Measurements from ENCODE around the gene ZNF784. TPM values are rescaled to one million over a fixed set of nuclear protein-coding genes. Genes with fewer than 3 reads are reported as not detected.

Gene ZNF784
- total and polyA plus RNA-seq, 9 of the 15 experiments (the other 6 are each of a cell fraction or from before 2014, with no cell fraction given) = 0.14 to 6.1 (median 2.1) TPM

DNA sequence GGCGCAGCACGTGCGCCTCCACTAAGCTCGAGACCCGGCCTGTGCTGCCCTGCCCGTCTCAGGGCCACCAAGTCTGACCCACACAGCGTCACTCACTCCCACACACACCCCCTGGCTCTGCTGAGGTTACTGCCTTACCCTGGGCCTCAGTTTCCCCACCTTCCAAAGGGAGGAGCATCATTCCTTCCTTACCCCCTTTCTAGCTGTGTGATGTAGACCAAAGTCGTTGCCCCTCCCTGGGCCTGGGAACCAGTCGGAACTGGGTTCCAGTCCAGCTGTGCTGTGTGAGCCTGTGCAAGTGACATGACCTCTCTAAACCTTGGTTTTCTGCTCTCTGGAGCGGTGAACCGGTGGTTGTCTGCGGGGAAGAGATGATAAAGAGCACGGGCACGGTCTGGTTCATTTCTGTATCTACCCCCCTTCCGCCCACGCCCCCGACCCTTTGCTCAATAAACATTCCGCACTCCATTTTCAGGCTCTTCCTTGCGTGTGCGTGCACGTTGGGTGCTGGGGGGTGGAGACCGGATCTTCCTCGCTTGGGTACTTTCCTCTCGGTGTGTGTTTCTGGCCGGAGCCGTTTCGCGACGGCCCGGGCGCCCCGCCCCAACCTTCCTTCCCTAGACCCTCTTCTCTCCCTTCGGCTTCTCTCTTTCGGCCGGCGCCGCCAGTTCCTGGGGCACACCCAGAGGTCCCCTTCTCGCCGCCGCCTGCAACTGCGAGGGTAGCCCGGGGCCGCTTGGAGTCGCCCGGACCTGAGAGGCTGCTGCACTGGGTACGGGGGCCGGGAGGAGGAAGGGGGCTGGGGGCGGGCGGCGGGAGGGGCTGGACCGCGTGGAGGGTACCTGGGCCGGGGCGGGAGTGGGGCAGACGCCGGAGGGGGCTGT is 18.9 kb upstream of the ZNF784 start, which contains the start of gene ZNF581 (continued):
- no peak for TF ChIP-seq CREB3 (tag; conservative IDR thresholded peaks at IDR 0.05; ENCODE audit: low read depth)
- 0 out of 2 replicates have a peak, but pooled peaks have one; percentile 47 for TF ChIP-seq MIER1 (IDR thresholded peaks at IDR 0.05; ENCODE audit: low read depth)
- TF ChIP-seq ELF2 (CRISPR knock-in tag; IDR thresholded peaks at IDR 0.05) = 0 out of 2 replicates have a peak, but pooled peaks have one; percentile 31
- no peak for TF ChIP-seq JUNB (CRISPR knock-in tag; conservative IDR thresholded peaks at IDR 0.05)
- no peak for TF ChIP-seq MEIS2 (IDR thresholded peaks at IDR 0.05; ENCODE audit: partially characterized antibody)
- TF ChIP-seq MTA1 (IDR thresholded peaks at IDR 0.05; ENCODE audit: borderline replicate concordance) = no peak
- peak; percentile 85 for TF ChIP-seq TOE1 (IDR thresholded peaks at IDR 0.05; ENCODE audit: borderline replicate concordance)
- no peak for TF ChIP-seq TOE1 (CRISPR knock-in tag; IDR thresholded peaks at IDR 0.05; ENCODE audit: borderline replicate concordance, low read depth)
- TF ChIP-seq NKRF (IDR thresholded peaks at IDR 0.05; ENCODE audit: borderline replicate concordance) = peak; percentile 66; the same call in 1 of the 2 replicates
- 0 out of 2 replicates have a peak, but pooled peaks have one; percentile 40 for TF ChIP-seq HIVEP1 (CRISPR knock-in tag; IDR thresholded peaks at IDR 0.05)
- TF ChIP-seq GABPA (tag; conservative IDR thresholded peaks at IDR 0.05; ENCODE audit: low read depth) = peak; percentile 92
- no peak for TF ChIP-seq HDAC6 (IDR thresholded peaks at IDR 0.05; ENCODE audit: low read depth, low read length)
- no peak for TF ChIP-seq POLR2H (tag; IDR thresholded peaks at IDR 0.05; ENCODE audit: low read depth)
- TF ChIP-seq, protein P1, sequence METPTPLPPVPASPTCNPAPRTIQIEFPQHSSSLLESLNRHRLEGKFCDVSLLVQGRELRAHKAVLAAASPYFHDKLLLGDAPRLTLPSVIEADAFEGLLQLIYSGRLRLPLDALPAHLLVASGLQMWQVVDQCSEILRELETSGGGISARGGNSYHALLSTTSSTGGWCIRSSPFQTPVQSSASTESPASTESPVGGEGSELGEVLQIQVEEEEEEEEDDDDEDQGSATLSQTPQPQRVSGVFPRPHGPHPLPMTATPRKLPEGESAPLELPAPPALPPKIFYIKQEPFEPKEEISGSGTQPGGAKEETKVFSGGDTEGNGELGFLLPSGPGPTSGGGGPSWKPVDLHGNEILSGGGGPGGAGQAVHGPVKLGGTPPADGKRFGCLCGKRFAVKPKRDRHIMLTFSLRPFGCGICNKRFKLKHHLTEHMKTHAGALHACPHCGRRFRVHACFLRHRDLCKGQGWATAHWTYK (CRISPR knock-in tag; IDR thresholded peaks at IDR 0.05) = peak; percentile 42; the same call in 1 of the 2 replicates
- TF ChIP-seq, protein P2, sequence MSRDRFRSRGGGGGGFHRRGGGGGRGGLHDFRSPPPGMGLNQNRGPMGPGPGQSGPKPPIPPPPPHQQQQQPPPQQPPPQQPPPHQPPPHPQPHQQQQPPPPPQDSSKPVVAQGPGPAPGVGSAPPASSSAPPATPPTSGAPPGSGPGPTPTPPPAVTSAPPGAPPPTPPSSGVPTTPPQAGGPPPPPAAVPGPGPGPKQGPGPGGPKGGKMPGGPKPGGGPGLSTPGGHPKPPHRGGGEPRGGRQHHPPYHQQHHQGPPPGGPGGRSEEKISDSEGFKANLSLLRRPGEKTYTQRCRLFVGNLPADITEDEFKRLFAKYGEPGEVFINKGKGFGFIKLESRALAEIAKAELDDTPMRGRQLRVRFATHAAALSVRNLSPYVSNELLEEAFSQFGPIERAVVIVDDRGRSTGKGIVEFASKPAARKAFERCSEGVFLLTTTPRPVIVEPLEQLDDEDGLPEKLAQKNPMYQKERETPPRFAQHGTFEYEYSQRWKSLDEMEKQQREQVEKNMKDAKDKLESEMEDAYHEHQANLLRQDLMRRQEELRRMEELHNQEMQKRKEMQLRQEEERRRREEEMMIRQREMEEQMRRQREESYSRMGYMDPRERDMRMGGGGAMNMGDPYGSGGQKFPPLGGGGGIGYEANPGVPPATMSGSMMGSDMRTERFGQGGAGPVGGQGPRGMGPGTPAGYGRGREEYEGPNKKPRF (IDR thresholded peaks at IDR 0.05; ENCODE audit: low read depth, low read length) = no peak
- TF ChIP-seq RBM39 (optimal IDR thresholded peaks at IDR 0.05; ENCODE audit: low read depth, low read length) = no peak
- TF ChIP-seq ZNF583 (CRISPR knock-in tag; IDR thresholded peaks at IDR 0.05) = no peak
- TF ChIP-seq, protein P3, sequence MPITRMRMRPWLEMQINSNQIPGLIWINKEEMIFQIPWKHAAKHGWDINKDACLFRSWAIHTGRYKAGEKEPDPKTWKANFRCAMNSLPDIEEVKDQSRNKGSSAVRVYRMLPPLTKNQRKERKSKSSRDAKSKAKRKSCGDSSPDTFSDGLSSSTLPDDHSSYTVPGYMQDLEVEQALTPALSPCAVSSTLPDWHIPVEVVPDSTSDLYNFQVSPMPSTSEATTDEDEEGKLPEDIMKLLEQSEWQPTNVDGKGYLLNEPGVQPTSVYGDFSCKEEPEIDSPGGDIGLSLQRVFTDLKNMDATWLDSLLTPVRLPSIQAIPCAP (CRISPR knock-in tag; IDR thresholded peaks at IDR 0.05; ENCODE audit: borderline replicate concordance) = no peak
- no peak for TF ChIP-seq SRSF7 (optimal IDR thresholded peaks at IDR 0.05; ENCODE audit: low read depth, low read length)
- TF ChIP-seq ZNF212 (CRISPR knock-in tag; IDR thresholded peaks at IDR 0.05) = no peak

All from K562 (cell line).